H9 (cell line): ENCODE measurements around the gene DCAF7. TPM values are rescaled to one million over a fixed set of nuclear protein-coding genes. Genes with fewer than 3 reads are reported as not detected.

Experiments
- DNase-seq: peaks from one replicate; pipeline ENCODE4 v3.0.0-alpha.2; 2017
- H2AFZ ChIP-seq: one replicate; pipeline ENCODE4 v1.6.1; 2013; ENCODE audit warnings: mild to moderate bottlenecking, low read length, control low read depth, moderate library complexity
- H2AK5ac ChIP-seq: 2 replicates; pipeline ENCODE4 v1.6.1; 2013; ENCODE audit warnings: low read length, control low read depth, mixed read lengths; ENCODE audit not compliant: insufficient read length
- H2BK120ac ChIP-seq: one replicate; pipeline ENCODE4 v1.6.1; 2013; ENCODE audit warnings: low read depth, mild to moderate bottlenecking, low read length, control low read depth, inconsistent platforms; ENCODE audit not compliant: poor library complexity, severe bottlenecking
- H2BK12ac ChIP-seq: 2 replicates; pipeline ENCODE4 v1.6.1; 2013; ENCODE audit warnings: low read length, control low read depth, mixed read lengths, low read depth; ENCODE audit not compliant: insufficient read length
- H2BK15ac ChIP-seq: 2 replicates; pipeline ENCODE4 v1.6.1; 2013; ENCODE audit warnings: low read depth, low read length, control low read depth
- H2BK20ac ChIP-seq: one replicate; pipeline ENCODE4 v1.6.1; 2013; ENCODE audit warnings: low read depth, mild to moderate bottlenecking, low read length, control low read depth, inconsistent platforms; ENCODE audit not compliant: poor library complexity, severe bottlenecking
- H2BK5ac ChIP-seq: 2 replicates; pipeline ENCODE4 v1.6.1; 2013; ENCODE audit warnings: low read length, control low read depth, mixed read lengths; ENCODE audit not compliant: insufficient read length
- H3K14ac ChIP-seq: 2 replicates; pipeline ENCODE4 v1.6.1; 2013; ENCODE audit warnings: low read length, control low read depth; ENCODE audit not compliant: insufficient read depth
- H3K18ac ChIP-seq: 2 replicates; pipeline ENCODE4 v1.6.1; 2013; ENCODE audit warnings: low read depth, mild to moderate bottlenecking, mixed read lengths, low read length, control low read depth; ENCODE audit not compliant: insufficient read length
- H3K23ac ChIP-seq: 2 replicates; pipeline ENCODE4 v1.6.1; 2013; ENCODE audit warnings: low read length, control low read depth, mixed read lengths, low read depth; ENCODE audit not compliant: insufficient read length
- H3K23me2 ChIP-seq: 2 replicates; pipeline ENCODE4 v1.6.1; 2013; ENCODE audit warnings: low read depth, mild to moderate bottlenecking, mixed read lengths, low read length, control low read depth; ENCODE audit not compliant: insufficient read length, poor library complexity, severe bottlenecking
- H3K27ac ChIP-seq: 2 replicates; pipeline ENCODE4 v1.5.1; 2013; ENCODE audit warnings: low read length, control low read depth, mixed read lengths, low read depth; ENCODE audit not compliant: insufficient read length
- H3K27me3 ChIP-seq: 2 replicates; pipeline ENCODE4 v1.6.1; 2013; ENCODE audit warnings: low read length, control low read depth, inconsistent platforms; ENCODE audit not compliant: insufficient read depth
- H3K4ac ChIP-seq: 2 replicates; pipeline ENCODE4 v1.6.1; 2013; ENCODE audit warnings: low read depth, mild to moderate bottlenecking, control low read depth, inconsistent platforms, low read length, moderate library complexity
- H3K4me1 ChIP-seq: 2 replicates; pipeline ENCODE4 v1.6.1; 2013; ENCODE audit warnings: low read length, control low read depth, inconsistent platforms; ENCODE audit not compliant: insufficient read depth
- H3K4me2 ChIP-seq: 2 replicates; pipeline ENCODE4 v1.6.1; 2013; ENCODE audit warnings: low read length, control low read depth, mixed read lengths; ENCODE audit not compliant: insufficient read length, insufficient read depth
- H3K56ac ChIP-seq: 2 replicates; pipeline ENCODE4 v1.6.1; 2013; ENCODE audit warnings: low read depth, mild to moderate bottlenecking, mixed read lengths, low read length, control low read depth; ENCODE audit not compliant: insufficient read length
- H3K79me1 ChIP-seq: 2 replicates; pipeline ENCODE4 v1.6.1; 2013; ENCODE audit warnings: low read depth, mild to moderate bottlenecking, moderate library complexity, low read length, control low read depth, inconsistent platforms; ENCODE audit not compliant: insufficient read depth, poor library complexity, severe bottlenecking
- H3K79me2 ChIP-seq: 2 replicates; pipeline ENCODE4 v1.6.1; 2013; ENCODE audit warnings: low read length, control low read depth, inconsistent platforms; ENCODE audit not compliant: insufficient read depth
- H3K9ac ChIP-seq: 2 replicates; pipeline ENCODE4 v1.6.1; 2013; ENCODE audit warnings: low read length, control low read depth, mixed read lengths; ENCODE audit not compliant: insufficient read length; ENCODE audit errors: extremely low read depth
- H3K9me3 ChIP-seq: one replicate; pipeline ENCODE4 v1.6.1; 2013; ENCODE audit warnings: low read depth, low read length, inconsistent platforms; ENCODE audit not compliant: control insufficient read depth
- H3T11ph ChIP-seq: one replicate; pipeline ENCODE4 v1.6.1; 2013; ENCODE audit warnings: mild to moderate bottlenecking, low read length, control low read depth, inconsistent platforms
- H4K20me1 ChIP-seq: one replicate; pipeline ENCODE4 v1.6.1; 2013; ENCODE audit not compliant: control insufficient read depth, insufficient read length, insufficient read depth
- H4K5ac ChIP-seq: 2 replicates; pipeline ENCODE4 v1.6.1; 2013; ENCODE audit warnings: low read depth, mild to moderate bottlenecking, mixed read lengths, low read length, control low read depth; ENCODE audit not compliant: insufficient read length
- H4K8ac ChIP-seq: replicated peaks from 2 replicates; pipeline ENCODE4 v1.6.1; 2013; ENCODE audit warnings: low read length, control low read depth, mixed read lengths, low read depth; ENCODE audit not compliant: insufficient read length
- H4K91ac ChIP-seq: 2 replicates; pipeline ENCODE4 v1.6.1; 2013; ENCODE audit warnings: low read depth, mild to moderate bottlenecking, moderate library complexity, mixed read lengths, low read length, control low read depth; ENCODE audit not compliant: insufficient read length
- H3K27ac Mint-ChIP-seq, 3 experiments: 2 replicates in 2 of 3; 3 replicates in 1 of 3; pipeline ENCODE4 v1.8.0; 2020 to 2021; ENCODE audit warnings: mixed read lengths in 3 of 3, mild to moderate bottlenecking in 1 of 3, moderate library complexity in 1 of 3
- H3K27me3 Mint-ChIP-seq: 2 replicates; pipeline ENCODE4 v1.8.0; 2021; ENCODE audit warnings: low read depth, mild to moderate bottlenecking, moderate library complexity, mixed read lengths
- H3K36me3 Mint-ChIP-seq, 3 experiments: 2 replicates in 2 of 3; 3 replicates in 1 of 3; pipeline ENCODE4 v1.8.0; 2020 to 2021; ENCODE audit warnings: low read depth in 3 of 3, mixed read lengths in 3 of 3; ENCODE audit not compliant: insufficient read depth in 1 of 3
- H3K4me1 Mint-ChIP-seq, 2 experiments: 2 replicates each; pipeline ENCODE4 v1.8.0; 2020; ENCODE audit warnings: mixed read lengths in 2 of 2
- H3K4me3 Mint-ChIP-seq, 2 experiments: 2 replicates in 1 of 2; 3 replicates in 1 of 2; pipeline ENCODE4 v1.8.0; 2020 to 2021; ENCODE audit warnings: mild to moderate bottlenecking in 2 of 2, mixed read lengths in 2 of 2, moderate library complexity in 1 of 2
- H3K9me3 Mint-ChIP-seq, 2 experiments: 2 replicates in 1 of 2; 3 replicates in 1 of 2; pipeline ENCODE4 v1.8.0; 2020; ENCODE audit warnings: mild to moderate bottlenecking in 2 of 2, mixed read lengths in 2 of 2, moderate library complexity in 1 of 2
- CTCF ChIP-seq: fragments of 200-600 bp; sonication (generic); conservative IDR thresholded peaks from 3 replicates; pipeline ENCODE4 v1.8.0; 2021; ENCODE audit warnings: antibody characterized with exemption, mild to moderate bottlenecking
- WGBS: extraction: QIAGEN DNeasy Blood & Tissue Kit; methylation state at CpG from one replicate; pipeline ENCODE4 v1.1.7; 2013; ENCODE audit warnings: missing lambda C conversion rate, low lambda C conversion rate, mixed read lengths; ENCODE audit not compliant: insufficient read length; ENCODE audit errors: extremely low coverage; 5-methylcytosine and 5-hydroxymethylcytosine counted together
- total RNA-seq: library from RNA; stranded (reverse); gene quantifications from 2 replicates; pipeline ENCODE4 v1.2.1, GENCODE V29; 2021

The DCAF7 gene
- total RNA-seq, 1 experiment from 2014 or later = 86.2 TPM

- H3K4ac ChIP-seq = no peak overlapping the region
- no peak overlapping the region for H3K56ac ChIP-seq
- no peaks in the 10 kb centered on the region for H3K79me2 ChIP-seq
- no peak overlapping the region for H2BK5ac ChIP-seq
- peaks cover 8% of the 10 kb centered on the region for H3K23me2 ChIP-seq
- TF ChIP-seq CTCF = no peak
- no peak overlapping the region for H2AK5ac ChIP-seq
- Mint-ChIP-seq H3K4me1 (peaks cover under 1 to 7% of the 10 kb centered on the region in 2 experiments; a peak in 2 of 4 replicates), H3K4me3 (peak overlapping the region in 1 of 2 experiments; percentile 65; a peak in 3 of 5 replicates), H3K27me3 (peaks cover 13% of the 10 kb centered on the region), H3K36me3 (no peaks in the 10 kb centered on the region), H3K27ac (no peak overlapping the region), H3K9me3 (no peaks in the 10 kb centered on the region; a peak in 2 of 5 replicates)
- no peaks in the 10 kb centered on the region for H3K9me3 ChIP-seq
- H3K18ac ChIP-seq = no peak overlapping the region
- H3K4me1 ChIP-seq = no peaks in the 10 kb centered on the region; the same call in 1 of the 2 replicates
- no peak overlapping the region for H3K4me2 ChIP-seq
- no peak overlapping the region for H3T11ph ChIP-seq
- no peak overlapping the region for H2BK20ac ChIP-seq
- no peak overlapping the region; the same call in 1 of the 2 replicates for H3K14ac ChIP-seq
- no peaks in the 10 kb centered on the region for H4K20me1 ChIP-seq
- no peak overlapping the region for H4K8ac ChIP-seq
- H3K79me1 ChIP-seq = no peaks in the 10 kb centered on the region
- H3K9ac ChIP-seq = no peak overlapping the region
- H3K27ac ChIP-seq = no peak overlapping the region
- no peak overlapping the region for H3K23ac ChIP-seq
- no peak overlapping the region for H2BK12ac ChIP-seq
- H4K5ac ChIP-seq = no peak overlapping the region
- no peak for DNase-seq
- no CpG with 5 or more reads among the region's 9 CpGs for WGBS
- H2BK15ac ChIP-seq = no peak overlapping the region
- H2AFZ ChIP-seq = no peak overlapping the region
- no peak overlapping the region for H4K91ac ChIP-seq
- no peaks in the 10 kb centered on the region; the same call in 1 of the 2 replicates for H3K27me3 ChIP-seq
- H2BK120ac ChIP-seq = no peak overlapping the region
These were observed 11.3 kb upstream of the DCAF7 start for GRCh38 chr17:63538693-63539595.
